ENCODE measurements around the gene MIER2.
"Not testable (repeated sequence)": the region's sequence is repeated elsewhere in the genome, so short reads cannot be mapped to it uniquely, and the experiment has no call there.

Gene MIER2

GRCh38 chr19:344625-345319, at the start of gene MIER2:
Gene MIER2, minus strand, starts transcription at chr19:344796. Its CDS starts 14 bp downstream, at chr19:344782.
- peak; percentile 45 for DNase-seq

- not testable (repeated sequence) for DNase-seq
These were observed 49.0 kb upstream of the MIER2 start for GRCh38 chr19:393560-393959.

- DNase-seq: no peak
These were observed 47.9 kb upstream of the MIER2 start for GRCh38 chr19:392375-392970.

- DNase-seq: no peak
These were observed 47.3 kb upstream of the MIER2 start for GRCh38 chr19:391726-392374.

GRCh38 chr19:391207-391557, 46.6 kb upstream of the MIER2 start:
- no peak for DNase-seq

- no peak for DNase-seq
These were observed 46.0 kb upstream of the MIER2 start for GRCh38 chr19:390386-391206.

- no peak for DNase-seq
These were observed 45.3 kb upstream of the MIER2 start for GRCh38 chr19:389935-390289.

- no peak for DNase-seq
These were observed 44.8 kb upstream of the MIER2 start for GRCh38 chr19:389255-389934.

GRCh38 chr19:388691-389090, 44.1 kb upstream of the MIER2 start:
- DNase-seq: no peak

- no peak for DNase-seq
These were observed 43.2 kb upstream of the MIER2 start for GRCh38 chr19:387777-388176.

- DNase-seq: not testable (repeated sequence)
These were observed 42.2 kb upstream of the MIER2 start for GRCh38 chr19:386632-387301.

- not testable (repeated sequence) for DNase-seq
These were observed 41.6 kb upstream of the MIER2 start for GRCh38 chr19:386189-386588.

GRCh38 chr19:384799-385169, 40.2 kb upstream of the MIER2 start:
- DNase-seq: peak; percentile 27

GRCh38 chr19:383922-384798, 39.6 kb upstream of the MIER2 start:
- no peak for DNase-seq

GRCh38 chr19:383040-383439, 38.4 kb upstream of the MIER2 start:
- DNase-seq: no peak

GRCh38 chr19:382578-382977, 38.0 kb upstream of the MIER2 start:
- DNase-seq: peak; percentile 83

- peak; percentile 69 for DNase-seq
These were observed 37.3 kb upstream of the MIER2 start for GRCh38 chr19:381901-382300.

- DNase-seq: peak; percentile 39
These were observed 36.1 kb upstream of the MIER2 start for GRCh38 chr19:380618-381219.

GRCh38 chr19:379796-380195, 35.2 kb upstream of the MIER2 start:
- DNase-seq: no peak

GRCh38 chr19:378706-379105, 34.1 kb upstream of the MIER2 start:
- no peak for DNase-seq
